IMR-90 (cell line): ENCODE data around the gene CCSER1. TPM values are rescaled to one million over a fixed set of nuclear protein-coding genes. Genes with fewer than 3 reads are reported as not detected.

Experiments used
- ATAC-seq: fragments of 200-7000 bp; cut with Tn5 transposase; 2 replicates; pipeline ENCODE4 v1.9.1; 2020; ENCODE audit warnings: low read depth, mild to moderate bottlenecking, moderate library complexity
- BruUV-seq: library from RNA; stranded (reverse); fragments of 400-500 nt; replicated peaks from 2 replicates; lab custom pipeline; 2021; lab: Mats Ljungman, UMichigan
- CTCF ChIA-PET: fragments of 300-600 bp; formaldehyde crosslinking; extraction: SDS; loops from one replicate; lab custom pipeline; 2021; ENCODE audit warnings: antibody characterized with exemption; lab: Yijun Ruan, JAX
- POLR2A ChIA-PET: fragments of 300-600 bp; sonication (Branson Sonifier 250); formaldehyde crosslinking; loops from one replicate; lab custom pipeline; 2022; ENCODE audit warnings: antibody characterized with exemption; ENCODE audit not compliant: unreplicated experiment; lab: Charles Lee
- DNase-seq: peaks from one replicate; pipeline ENCODE4 v3.0.0; 2013
- H2AFZ ChIP-seq: replicated peaks from 2 replicates; pipeline ENCODE3; 2013; ENCODE audit warnings: low read length, mild to moderate bottlenecking; ENCODE audit not compliant: poor library complexity
- H2AK5ac ChIP-seq: 2 replicates; pipeline ENCODE4 v1.6.1; 2013; ENCODE audit warnings: low read depth, low read length, inconsistent platforms
- H2AK9ac ChIP-seq: replicated peaks from 2 replicates; pipeline ENCODE3; 2013; ENCODE audit warnings: mild to moderate bottlenecking, low read depth, low read length, moderate library complexity; ENCODE audit not compliant: poor library complexity
- H2BK120ac ChIP-seq: 2 replicates; pipeline ENCODE4 v1.6.1; 2013; ENCODE audit warnings: low read depth, low read length, inconsistent platforms
- H2BK15ac ChIP-seq: 3 replicates; pipeline ENCODE4 v1.6.1; 2013; ENCODE audit warnings: low read depth, low read length, inconsistent platforms
- H2BK20ac ChIP-seq: 2 replicates; pipeline ENCODE4 v1.6.1; 2013; ENCODE audit warnings: low read depth, mild to moderate bottlenecking, inconsistent platforms, low read length, moderate library complexity
- H2BK5ac ChIP-seq: 2 replicates; pipeline ENCODE4 v1.6.1; 2013; ENCODE audit warnings: mild to moderate bottlenecking, low read depth, low read length, inconsistent platforms; ENCODE audit not compliant: poor library complexity, severe bottlenecking
- H3K14ac ChIP-seq: replicated peaks from 2 replicates; pipeline ENCODE4 v1.6.1; 2013; ENCODE audit warnings: low read depth, low read length, inconsistent platforms
- H3K18ac ChIP-seq: 2 replicates; pipeline ENCODE4 v1.6.1; 2013; ENCODE audit warnings: low read depth, low read length, control low read depth
- H3K23ac ChIP-seq: 2 replicates; pipeline ENCODE4 v1.6.1; 2013; ENCODE audit warnings: low read depth, low read length, inconsistent platforms
- H3K27ac ChIP-seq: 2 replicates; pipeline ENCODE4 v1.5.1; 2013; ENCODE audit warnings: mild to moderate bottlenecking, control low read depth, low read length; ENCODE audit not compliant: insufficient read depth
- H3K27me3 ChIP-seq: 2 replicates; pipeline ENCODE4 v1.6.1; 2013; ENCODE audit warnings: low read length; ENCODE audit not compliant: control insufficient read depth, insufficient read depth
- H3K36me3 ChIP-seq: 2 replicates; pipeline ENCODE4 v1.6.1; 2013; ENCODE audit warnings: low read length, mixed read lengths; ENCODE audit not compliant: control insufficient read depth, insufficient read depth
- H3K4ac ChIP-seq: 2 replicates; pipeline ENCODE4 v1.6.1; 2013; ENCODE audit warnings: low read depth, low read length, inconsistent platforms
- H3K4me1 ChIP-seq: 2 replicates; pipeline ENCODE4 v1.6.1; 2013; ENCODE audit warnings: low read length, mixed read lengths; ENCODE audit not compliant: control insufficient read depth, insufficient read depth
- H3K4me2 ChIP-seq: 2 replicates; pipeline ENCODE4 v1.6.1; 2013; ENCODE audit warnings: low read depth, mild to moderate bottlenecking, control low read depth, low read length, moderate library complexity
- H3K4me3 ChIP-seq: 2 replicates; pipeline ENCODE4 v1.5.1; 2013; ENCODE audit warnings: low read depth, mild to moderate bottlenecking, control low read depth, low read length, moderate library complexity; ENCODE audit not compliant: insufficient read depth
- H3K56ac ChIP-seq: 2 replicates; pipeline ENCODE4 v1.6.1; 2013; ENCODE audit warnings: low read length, inconsistent platforms; ENCODE audit not compliant: insufficient read depth; ENCODE audit errors: extremely low read depth
- H3K79me1 ChIP-seq, 2 experiments: 2 replicates each; pipeline ENCODE4 v1.6.1; 2013; ENCODE audit warnings: low read length in 2 of 2, inconsistent platforms in 1 of 2, low read depth in 1 of 2
- H3K9ac ChIP-seq: 2 replicates; pipeline ENCODE4 v1.6.1; 2013; ENCODE audit warnings: low read depth, low read length, control low read depth
- H3K9me1 ChIP-seq: 2 replicates; pipeline ENCODE4 v1.6.1; 2013; ENCODE audit warnings: low read length, inconsistent platforms; ENCODE audit not compliant: insufficient read depth
- H3K9me3 ChIP-seq: 2 replicates; pipeline ENCODE4 v1.6.1; 2013; ENCODE audit warnings: low read length; ENCODE audit not compliant: control insufficient read depth, insufficient read depth
- H4K20me1 ChIP-seq: 2 replicates; pipeline ENCODE4 v1.6.1; 2013; ENCODE audit warnings: low read length, inconsistent platforms; ENCODE audit not compliant: insufficient read depth
- H4K5ac ChIP-seq: 2 replicates; pipeline ENCODE4 v1.6.1; 2013; ENCODE audit warnings: mild to moderate bottlenecking, low read depth, low read length, control low read depth
- H4K8ac ChIP-seq, 2 experiments: 2 replicates each; pipeline ENCODE4 v1.6.1; 2013; ENCODE audit warnings: low read depth in 2 of 2, low read length in 2 of 2, control low read depth in 1 of 2, inconsistent platforms in 1 of 2
- H4K91ac ChIP-seq: 2 replicates; pipeline ENCODE4 v1.6.1; 2013; ENCODE audit warnings: low read depth, low read length, inconsistent platforms; ENCODE audit not compliant: insufficient read depth
- BHLHE40 ChIP-seq: fragments of 150-350 bp; IDR thresholded peaks from 2 replicates; pipeline ENCODE4 v1.6.1; 2016; ENCODE audit warnings: mild to moderate bottlenecking, low read depth, low read length
- CEBPB ChIP-seq: IDR thresholded peaks from 2 replicates; pipeline ENCODE4 v1.6.1; 2012; ENCODE audit warnings: low read depth, low read length, improper control_type of control experiment
- CHD1 ChIP-seq: IDR thresholded peaks from 2 replicates; pipeline ENCODE4 v1.6.1; 2012; ENCODE audit warnings: low read depth, low read length, improper control_type of control experiment
- ELK1 ChIP-seq: fragments of 150-350 bp; IDR thresholded peaks from 2 replicates; pipeline ENCODE4 v1.6.1; 2016; ENCODE audit warnings: low read depth, mild to moderate bottlenecking, low read length, moderate library complexity, borderline replicate concordance
- FOS ChIP-seq: fragments of 150-350 bp; IDR thresholded peaks from 2 replicates; pipeline ENCODE4 v1.6.1; 2016; ENCODE audit warnings: low read depth, low read length
- MAZ ChIP-seq: IDR thresholded peaks from 2 replicates; pipeline ENCODE4 v1.6.1; 2012; ENCODE audit warnings: low read depth, mild to moderate bottlenecking, low read length, improper control_type of control experiment, moderate library complexity, borderline replicate concordance
- MXI1 ChIP-seq: IDR thresholded peaks from 2 replicates; pipeline ENCODE4 v1.6.1; 2012; ENCODE audit warnings: low read depth, mild to moderate bottlenecking, low read length, moderate library complexity, borderline replicate concordance
- NFE2L2 ChIP-seq: fragments of 150-350 bp; IDR thresholded peaks from 2 replicates; pipeline ENCODE4 v1.6.1; 2016; ENCODE audit warnings: low read depth, mild to moderate bottlenecking, low read length
- POLR2A ChIP-seq: IDR thresholded peaks from 2 replicates; pipeline ENCODE4 v1.6.1; 2012; ENCODE audit warnings: mild to moderate bottlenecking, low read depth, low read length
- RAD21 ChIP-seq: IDR thresholded peaks from 2 replicates; pipeline ENCODE4 v1.6.1; 2012; ENCODE audit warnings: low read length, improper control_type of control experiment
- RCOR1 ChIP-seq: IDR thresholded peaks from 2 replicates; pipeline ENCODE4 v1.6.1; 2012; ENCODE audit warnings: mild to moderate bottlenecking, low read length, improper control_type of control experiment; ENCODE audit not compliant: insufficient replicate concordance
- RFX5 ChIP-seq: IDR thresholded peaks from 2 replicates; pipeline ENCODE4 v1.8.0; 2012; ENCODE audit warnings: low read depth, mild to moderate bottlenecking, low read length, moderate library complexity
- SMC3 ChIP-seq: fragments of 150-350 bp; IDR thresholded peaks from 2 replicates; pipeline ENCODE4 v1.6.1; 2016; ENCODE audit warnings: low read depth, mild to moderate bottlenecking, antibody characterized with exemption, low read length, moderate library complexity
- USF2 ChIP-seq: fragments of 150-350 bp; IDR thresholded peaks from 2 replicates; pipeline ENCODE4 v1.6.1; 2017; ENCODE audit warnings: mild to moderate bottlenecking, antibody characterized with exemption, low read length, low read depth
- WGBS, 2 experiments: methylation state at CpG; one replicate each; pipeline versions ENCODE4 v1.1.5 to v1.1.7; 2013; ENCODE audit warnings: missing lambda C conversion rate in 2 of 2; ENCODE audit not compliant: insufficient read length in 1 of 2; ENCODE audit errors: extremely low coverage in 2 of 2; 5-methylcytosine and 5-hydroxymethylcytosine counted together
- dilution Hi-C: fragments of 300-500 bp; cut with HindIII; formaldehyde crosslinking; loops from one replicate; pipeline ENCODE4 v1.14.3; 2018; ENCODE audit warnings: low sequenced_read_pairs; ENCODE audit not compliant: unreplicated experiment
- in situ Hi-C: fragments of 300-500 bp; cut with MboI; formaldehyde crosslinking; loops from 3 replicates; pipeline ENCODE4 v1.14.3; 2019; ENCODE audit warnings: low sequenced_read_pairs, inconsistent platforms, mixed read lengths
- intact Hi-C: fragments of 100-400 bp; cut with micrococcal nuclease; formaldehyde crosslinking; loops from 2 replicates; pipeline ENCODE4 v1.10.0; 2022
- polyA plus RNA-seq, 3 experiments: library from polyadenylated mRNA; depleted of rRNA; stranded (reverse); fragments of >200 nt; gene quantifications; 2 replicates each; pipeline ENCODE4 v1.2.3, GENCODE V29; 2012; ENCODE audit warnings: low replicate concordance in 1 of 3
- total RNA-seq: library from RNA; depleted of rRNA; stranded (reverse); fragments of >200 nt; gene quantifications from 2 replicates; pipeline ENCODE4 v1.2.3, GENCODE V29; 2012
- TF ChIP-seq, protein P1 (sequence below): conservative IDR thresholded peaks from 2 replicates; pipeline ENCODE4 v1.5.1; 2012; ENCODE audit warnings: mild to moderate bottlenecking, low read depth, low read length, improper control_type of control experiment

CCSER1 gene
- total and polyA plus RNA-seq, 2 of the 4 experiments (the other 2 are of a cell fraction) = not detected

DNA sequence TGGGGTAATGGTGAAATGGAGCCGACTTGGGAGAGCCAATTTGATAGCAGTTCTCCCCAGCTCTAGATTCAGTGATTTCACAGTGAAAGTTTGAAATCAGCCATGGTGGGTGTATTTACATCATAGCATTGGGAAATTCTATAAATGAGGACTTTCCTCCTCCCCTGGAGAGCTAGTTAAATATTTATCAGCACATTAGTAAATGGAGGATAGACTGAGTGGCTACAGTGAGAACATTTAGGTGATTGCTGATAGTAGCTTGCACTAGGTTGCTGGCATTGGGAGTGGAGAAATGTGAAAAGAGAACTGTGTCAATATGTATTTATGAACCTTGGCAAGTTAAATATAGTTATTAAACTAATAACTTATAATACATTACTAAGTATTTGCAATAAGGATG lies 347.3 kb downstream of the CCSER1 start:
- Histone ChIP-seq H3K79me1 (no peaks in the 10 kb centered on the region), H3K14ac (no peak overlapping the region), H3K4me1 (no peaks in the 10 kb centered on the region), H3K27me3 (no peaks in the 10 kb centered on the region), H3K4me2 (no peak overlapping the region), H3K23ac (no peak overlapping the region), H2BK15ac (no peak overlapping the region), H3K4me3 (no peak overlapping the region), H3K9ac (no peak overlapping the region), H3K4ac (no peak overlapping the region), H2BK120ac (no peak overlapping the region), H3K36me3 (no peaks in the 10 kb centered on the region), H2AFZ (no peak overlapping the region), H4K8ac (no peak overlapping the region), H2BK20ac (no peak overlapping the region), H3K56ac (no peak overlapping the region), H4K20me1 (no peaks in the 10 kb centered on the region), H4K5ac (no peak overlapping the region), H2AK9ac (no peak overlapping the region), H3K27ac (no peak overlapping the region), H3K9me1 (no peaks in the 10 kb centered on the region), H2BK5ac (no peak overlapping the region), H2AK5ac (no peak overlapping the region), H4K91ac (no peak overlapping the region), H3K18ac (no peak overlapping the region), H3K9me3 (no peaks in the 10 kb centered on the region)
- no peak for DNase-seq
- dilution Hi-C loops (no loop called here), in situ Hi-C loops (no loop called here), intact Hi-C loops (no loop called here)
- ATAC-seq = no peak
- WGBS, 2 experiments = no CpG with 5 or more reads among the region's 1 CpG
- no peak for TF ChIP-seq MAZ
- no peak for TF ChIP-seq POLR2A
- TF ChIP-seq NFE2L2 = no peak
- TF ChIP-seq RFX5 = no peak
- TF ChIP-seq, protein P1, sequence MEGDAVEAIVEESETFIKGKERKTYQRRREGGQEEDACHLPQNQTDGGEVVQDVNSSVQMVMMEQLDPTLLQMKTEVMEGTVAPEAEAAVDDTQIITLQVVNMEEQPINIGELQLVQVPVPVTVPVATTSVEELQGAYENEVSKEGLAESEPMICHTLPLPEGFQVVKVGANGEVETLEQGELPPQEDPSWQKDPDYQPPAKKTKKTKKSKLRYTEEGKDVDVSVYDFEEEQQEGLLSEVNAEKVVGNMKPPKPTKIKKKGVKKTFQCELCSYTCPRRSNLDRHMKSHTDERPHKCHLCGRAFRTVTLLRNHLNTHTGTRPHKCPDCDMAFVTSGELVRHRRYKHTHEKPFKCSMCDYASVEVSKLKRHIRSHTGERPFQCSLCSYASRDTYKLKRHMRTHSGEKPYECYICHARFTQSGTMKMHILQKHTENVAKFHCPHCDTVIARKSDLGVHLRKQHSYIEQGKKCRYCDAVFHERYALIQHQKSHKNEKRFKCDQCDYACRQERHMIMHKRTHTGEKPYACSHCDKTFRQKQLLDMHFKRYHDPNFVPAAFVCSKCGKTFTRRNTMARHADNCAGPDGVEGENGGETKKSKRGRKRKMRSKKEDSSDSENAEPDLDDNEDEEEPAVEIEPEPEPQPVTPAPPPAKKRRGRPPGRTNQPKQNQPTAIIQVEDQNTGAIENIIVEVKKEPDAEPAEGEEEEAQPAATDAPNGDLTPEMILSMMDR = no peak
- TF ChIP-seq SMC3 = no peak
- no peak for TF ChIP-seq BHLHE40
- TF ChIP-seq FOS = no peak
- TF ChIP-seq CHD1 = no peak
- no peak for TF ChIP-seq ELK1
- no peak for TF ChIP-seq MXI1
- TF ChIP-seq CEBPB = no peak
- TF ChIP-seq RCOR1 = no peak
- no peak for TF ChIP-seq RAD21
- TF ChIP-seq USF2 = no peak
- ChIA-PET CTCF (no interaction called here), POLR2A (no interaction called here)
- BruUV-seq = no TSS peak
